K562 (cell line): Measurements from ENCODE around the gene DLX2. TPM values are rescaled to one million over a fixed set of nuclear protein-coding genes. Genes with fewer than 3 reads are reported as not detected.

Source experiments
- ELF1 ChIP-seq: fragments of 200-800 bp; sonication (Bioruptor generic); IDR thresholded peaks from 2 replicates; pipeline ENCODE4 v1.6.1; 2016; ENCODE audit warnings: missing genetic modification characterization, missing compliant biosample characterization
- GABPB1 ChIP-seq: sonication (generic); formaldehyde crosslinking; IDR thresholded peaks from 2 replicates; pipeline ENCODE4 v1.8.0; 2022; ENCODE audit warnings: mild to moderate bottlenecking, missing genetic modification reagents
- IRF2 ChIP-seq: sonication (generic); formaldehyde crosslinking; IDR thresholded peaks from 2 replicates; pipeline ENCODE4 v1.8.1; 2022; ENCODE audit warnings: mild to moderate bottlenecking, missing genetic modification reagents
- POLR2H ChIP-seq: IDR thresholded peaks from 2 replicates; pipeline ENCODE4 v1.6.1; 2016; ENCODE audit warnings: missing genetic modification characterization, low read depth, mild to moderate bottlenecking, control low read depth, missing compliant biosample characterization, moderate library complexity
- SMAD4 ChIP-seq: fragments of 250-450 bp; sonication (Bioruptor Pico); conservative IDR thresholded peaks from 2 replicates; pipeline ENCODE4 v1.8.0; 2021; ENCODE audit warnings: inconsistent platforms, mild to moderate bottlenecking, moderate library complexity
- SMARCC2 ChIP-seq: fragments of 450-650 bp; IDR thresholded peaks from 2 replicates; pipeline ENCODE4 v1.6.1; 2017; ENCODE audit warnings: antibody characterized with exemption, moderate library complexity, mild to moderate bottlenecking, low read depth
- TAF15 ChIP-seq: fragments of 200-400 bp; formaldehyde crosslinking; IDR thresholded peaks from 2 replicates; pipeline ENCODE4 v1.6.1; 2017; ENCODE audit warnings: mild to moderate bottlenecking, low read depth, low read length, moderate library complexity
- ZKSCAN8 ChIP-seq: fragments of 200-800 bp; sonication (Bioruptor generic); IDR thresholded peaks from 2 replicates; pipeline ENCODE4 v1.6.1; 2016; ENCODE audit warnings: missing genetic modification characterization, missing compliant biosample characterization
- ZNF584 ChIP-seq: fragments of 200-800 bp; sonication (Bioruptor generic); IDR thresholded peaks from 2 replicates; pipeline ENCODE4 v1.6.1; 2016; ENCODE audit warnings: low read depth, mild to moderate bottlenecking, missing genetic modification characterization, missing compliant biosample characterization
- polyA plus RNA-seq, 8 experiments: library from polyadenylated mRNA; depleted of rRNA in 4 of 8; stranded (reverse) in 5 of 8; unstranded in 3 of 8; fragments of >200 nt; fragmentation: Nextera tagmentation in 2 of 8; fragmentation: Illumina TruSeq in 1 of 8; extraction: Ambion mirVana in 2 of 8; extraction: Trizol in 1 of 8; gene quantifications; 2 replicates each; pipeline versions ENCODE4 v1.2.1 to v1.2.3, GENCODE V29; 2011 to 2014; ENCODE audit warnings: inconsistent platforms in 1 of 8, missing spikeins in 1 of 8
- total RNA-seq, 7 experiments: library from RNA; depleted of rRNA in 6 of 7; stranded (reverse); fragments of >200 nt in 6 of 7; fragmentation: Illumina TruSeq in 2 of 7; extraction: Trizol in 2 of 7; gene quantifications; 2 replicates each; pipeline versions ENCODE4 v1.2.1 to v1.2.3, GENCODE V29; 2011 to 2021; ENCODE audit warnings: low replicate concordance in 1 of 7
- TF ChIP-seq, protein P1 (sequence below): fragments of 250-450 bp; sonication (Bioruptor Pico); IDR thresholded peaks from 2 replicates; pipeline ENCODE4 v1.4.0; 2020; ENCODE audit warnings: mild to moderate bottlenecking, moderate library complexity
- TF ChIP-seq, protein P2 (sequence below): sonication (generic); formaldehyde crosslinking; IDR thresholded peaks from 2 replicates; pipeline ENCODE4 v1.8.1; 2023; ENCODE audit warnings: mild to moderate bottlenecking, missing genetic modification reagents

DLX2 gene
- total and polyA plus RNA-seq, 9 of the 15 experiments (the other 6 are each of a cell fraction or from before 2014, with no cell fraction given), result 0.14 to 4.3 (median 0.86) TPM

DNA sequence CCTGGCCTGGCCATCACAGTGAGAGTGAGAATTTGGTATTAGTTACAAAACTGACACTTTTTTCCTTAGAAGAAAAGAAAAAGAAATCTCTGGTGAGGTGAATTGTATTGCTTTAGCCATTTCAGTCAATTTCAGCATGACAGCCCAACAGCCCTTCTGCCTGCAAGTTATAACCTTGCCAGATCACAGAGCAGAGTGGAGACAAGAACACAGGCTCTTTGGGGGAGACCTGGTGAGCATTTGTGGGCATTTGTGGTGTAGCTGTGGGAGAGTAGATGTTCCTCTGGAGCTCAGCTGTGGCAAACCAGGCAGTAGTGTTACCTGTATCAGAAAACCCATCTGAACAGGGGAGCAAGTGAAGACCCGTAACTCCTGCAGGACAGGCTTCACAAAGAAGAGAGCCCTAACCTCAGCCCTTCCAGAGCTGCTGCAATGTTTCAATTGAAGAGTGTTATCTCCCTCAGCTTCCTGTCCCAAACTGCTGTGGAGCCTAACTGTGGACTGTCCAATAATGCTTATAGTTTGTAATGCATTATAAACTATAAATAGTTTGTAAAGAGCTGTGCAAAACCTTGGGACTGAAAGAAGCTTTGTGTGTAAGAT is 40.2 kb downstream of the DLX2 start (continued):
- TF ChIP-seq, protein P1, sequence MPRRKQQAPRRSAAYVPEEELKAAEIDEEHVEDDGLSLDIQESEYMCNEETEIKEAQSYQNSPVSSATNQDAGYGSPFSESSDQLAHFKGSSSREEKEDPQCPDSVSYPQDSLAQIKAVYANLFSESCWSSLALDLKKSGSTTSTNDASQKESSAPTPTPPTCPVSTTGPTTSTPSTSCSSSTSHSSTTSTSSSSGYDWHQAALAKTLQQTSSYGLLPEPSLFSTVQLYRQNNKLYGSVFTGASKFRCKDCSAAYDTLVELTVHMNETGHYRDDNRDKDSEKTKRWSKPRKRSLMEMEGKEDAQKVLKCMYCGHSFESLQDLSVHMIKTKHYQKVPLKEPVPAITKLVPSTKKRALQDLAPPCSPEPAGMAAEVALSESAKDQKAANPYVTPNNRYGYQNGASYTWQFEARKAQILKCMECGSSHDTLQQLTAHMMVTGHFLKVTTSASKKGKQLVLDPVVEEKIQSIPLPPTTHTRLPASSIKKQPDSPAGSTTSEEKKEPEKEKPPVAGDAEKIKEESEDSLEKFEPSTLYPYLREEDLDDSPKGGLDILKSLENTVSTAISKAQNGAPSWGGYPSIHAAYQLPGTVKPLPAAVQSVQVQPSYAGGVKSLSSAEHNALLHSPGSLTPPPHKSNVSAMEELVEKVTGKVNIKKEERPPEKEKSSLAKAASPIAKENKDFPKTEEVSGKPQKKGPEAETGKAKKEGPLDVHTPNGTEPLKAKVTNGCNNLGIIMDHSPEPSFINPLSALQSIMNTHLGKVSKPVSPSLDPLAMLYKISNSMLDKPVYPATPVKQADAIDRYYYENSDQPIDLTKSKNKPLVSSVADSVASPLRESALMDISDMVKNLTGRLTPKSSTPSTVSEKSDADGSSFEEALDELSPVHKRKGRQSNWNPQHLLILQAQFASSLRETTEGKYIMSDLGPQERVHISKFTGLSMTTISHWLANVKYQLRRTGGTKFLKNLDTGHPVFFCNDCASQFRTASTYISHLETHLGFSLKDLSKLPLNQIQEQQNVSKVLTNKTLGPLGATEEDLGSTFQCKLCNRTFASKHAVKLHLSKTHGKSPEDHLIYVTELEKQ (CRISPR knock-in tag), result no peak
- TF ChIP-seq GABPB1 (CRISPR knock-in tag), result peak; percentile 38; the same call in 1 of the 2 replicates
- no peak for TF ChIP-seq IRF2 (CRISPR knock-in tag)
- TF ChIP-seq ZKSCAN8 (CRISPR knock-in tag), result peak; percentile 44; the same call in 1 of the 2 replicates
- peak; percentile 64 for TF ChIP-seq SMAD4 (CRISPR knock-in tag)
- 0 out of 2 replicates have a peak, but pooled peaks have one; percentile 35 for TF ChIP-seq ELF1 (tag)
- no peak for TF ChIP-seq SMARCC2
- TF ChIP-seq TAF15, result no peak
- TF ChIP-seq ZNF584 (CRISPR knock-in tag), result peak; percentile 82; the same call in 1 of the 2 replicates
- TF ChIP-seq, protein P2, sequence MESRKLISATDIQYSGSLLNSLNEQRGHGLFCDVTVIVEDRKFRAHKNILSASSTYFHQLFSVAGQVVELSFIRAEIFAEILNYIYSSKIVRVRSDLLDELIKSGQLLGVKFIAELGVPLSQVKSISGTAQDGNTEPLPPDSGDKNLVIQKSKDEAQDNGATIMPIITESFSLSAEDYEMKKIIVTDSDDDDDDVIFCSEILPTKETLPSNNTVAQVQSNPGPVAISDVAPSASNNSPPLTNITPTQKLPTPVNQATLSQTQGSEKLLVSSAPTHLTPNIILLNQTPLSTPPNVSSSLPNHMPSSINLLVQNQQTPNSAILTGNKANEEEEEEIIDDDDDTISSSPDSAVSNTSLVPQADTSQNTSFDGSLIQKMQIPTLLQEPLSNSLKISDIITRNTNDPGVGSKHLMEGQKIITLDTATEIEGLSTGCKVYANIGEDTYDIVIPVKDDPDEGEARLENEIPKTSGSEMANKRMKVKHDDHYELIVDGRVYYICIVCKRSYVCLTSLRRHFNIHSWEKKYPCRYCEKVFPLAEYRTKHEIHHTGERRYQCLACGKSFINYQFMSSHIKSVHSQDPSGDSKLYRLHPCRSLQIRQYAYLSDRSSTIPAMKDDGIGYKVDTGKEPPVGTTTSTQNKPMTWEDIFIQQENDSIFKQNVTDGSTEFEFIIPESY (CRISPR knock-in tag), result no peak
- peak; percentile 26; the same call in 1 of the 2 replicates for TF ChIP-seq POLR2H (tag)
